ENCODE measurements around the gene RAB3GAP1. TPM values are rescaled to one million over a fixed set of nuclear protein-coding genes. Genes with fewer than 3 reads are reported as not detected.

The RAB3GAP1 gene
- total RNA-seq, 1 experiment from 2014 or later, result 32.0 TPM

DNA sequence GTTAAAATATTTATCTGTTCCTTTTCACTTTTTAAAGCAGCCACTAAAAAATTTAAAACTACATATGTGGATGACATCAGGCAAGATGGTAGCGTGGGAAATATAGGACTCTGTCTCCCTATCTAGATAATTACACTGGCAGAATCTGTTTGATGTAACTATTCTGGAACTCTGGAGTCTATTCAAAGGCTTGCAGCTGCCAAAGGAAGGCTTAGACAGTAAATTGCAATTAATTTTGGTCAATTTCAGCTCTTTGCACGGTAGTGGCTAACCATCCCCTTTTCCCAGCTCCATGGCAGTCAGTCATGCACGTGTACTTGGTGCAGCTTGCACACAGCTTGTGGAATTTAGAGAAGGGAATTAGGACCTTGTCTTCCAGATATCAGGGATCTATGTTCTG is 135.2 kb downstream of the RAB3GAP1 start:
- no peak overlapping the region for H3K27ac Mint-ChIP-seq
- Histone ChIP-seq H3K14ac (ENCODE audit: insufficient read depth, low read length) (no peak overlapping the region), H3K23me2 (ENCODE audit: insufficient read length, low read depth, low read length, poor library complexity, severe bottlenecking) (no peaks in the 10 kb centered on the region), H2BK15ac (ENCODE audit: low read depth, low read length) (no peak overlapping the region), H3K4me2 (ENCODE audit: insufficient read depth, insufficient read length, low read length) (no peak overlapping the region), H4K20me1 (ENCODE audit: control insufficient read depth, insufficient read depth, insufficient read length) (no peaks in the 10 kb centered on the region), H4K8ac (replicated peaks; ENCODE audit: insufficient read length, low read depth, low read length) (no peak overlapping the region), H3K56ac (ENCODE audit: insufficient read length, low read depth, low read length) (no peak overlapping the region), H4K91ac (ENCODE audit: insufficient read length, low read depth, low read length) (no peak overlapping the region), H2BK120ac (ENCODE audit: low read depth, low read length, poor library complexity, severe bottlenecking) (no peak overlapping the region), H2AK5ac (ENCODE audit: insufficient read length, low read length) (no peak overlapping the region), H3K79me2 (ENCODE audit: insufficient read depth, low read length) (no peaks in the 10 kb centered on the region), H3K18ac (ENCODE audit: insufficient read length, low read depth, low read length) (no peak overlapping the region), H3K4ac (ENCODE audit: low read depth, low read length) (no peak overlapping the region), H2BK5ac (ENCODE audit: insufficient read length, low read length) (no peak overlapping the region), H3K4me1 (ENCODE audit: insufficient read depth, low read length) (0 out of 2 replicates have a peak, but pooled peaks cover 2% of the 10 kb centered on the region), H2AFZ (ENCODE audit: low read length) (no peak overlapping the region), H3K23ac (ENCODE audit: insufficient read length, low read depth, low read length) (no peak overlapping the region), H2BK20ac (ENCODE audit: low read depth, low read length, poor library complexity, severe bottlenecking) (no peak overlapping the region), H3K9me3 (ENCODE audit: control insufficient read depth, low read depth, low read length) (no peaks in the 10 kb centered on the region), H3K9ac (ENCODE audit: extremely low read depth, insufficient read length, low read length) (no peak overlapping the region), H3K27me3 (ENCODE audit: insufficient read depth, low read length) (no peaks in the 10 kb centered on the region), H2BK12ac (ENCODE audit: insufficient read length, low read depth, low read length) (no peak overlapping the region), H4K5ac (ENCODE audit: insufficient read length, low read depth, low read length) (no peak overlapping the region), H3K79me1 (ENCODE audit: insufficient read depth, low read depth, low read length, poor library complexity, severe bottlenecking) (no peaks in the 10 kb centered on the region), H3T11ph (ENCODE audit: low read length) (no peak overlapping the region), H3K27ac (ENCODE audit: insufficient read length, low read depth, low read length) (no peak overlapping the region)
- peaks cover 16 to 17% of the 10 kb centered on the region in 2 experiments for H3K9me3 Mint-ChIP-seq
- no peak for DNase-seq
- no peaks in the 10 kb centered on the region for H3K27me3 Mint-ChIP-seq (ENCODE audit: low read depth)
- TF ChIP-seq, protein P1, sequence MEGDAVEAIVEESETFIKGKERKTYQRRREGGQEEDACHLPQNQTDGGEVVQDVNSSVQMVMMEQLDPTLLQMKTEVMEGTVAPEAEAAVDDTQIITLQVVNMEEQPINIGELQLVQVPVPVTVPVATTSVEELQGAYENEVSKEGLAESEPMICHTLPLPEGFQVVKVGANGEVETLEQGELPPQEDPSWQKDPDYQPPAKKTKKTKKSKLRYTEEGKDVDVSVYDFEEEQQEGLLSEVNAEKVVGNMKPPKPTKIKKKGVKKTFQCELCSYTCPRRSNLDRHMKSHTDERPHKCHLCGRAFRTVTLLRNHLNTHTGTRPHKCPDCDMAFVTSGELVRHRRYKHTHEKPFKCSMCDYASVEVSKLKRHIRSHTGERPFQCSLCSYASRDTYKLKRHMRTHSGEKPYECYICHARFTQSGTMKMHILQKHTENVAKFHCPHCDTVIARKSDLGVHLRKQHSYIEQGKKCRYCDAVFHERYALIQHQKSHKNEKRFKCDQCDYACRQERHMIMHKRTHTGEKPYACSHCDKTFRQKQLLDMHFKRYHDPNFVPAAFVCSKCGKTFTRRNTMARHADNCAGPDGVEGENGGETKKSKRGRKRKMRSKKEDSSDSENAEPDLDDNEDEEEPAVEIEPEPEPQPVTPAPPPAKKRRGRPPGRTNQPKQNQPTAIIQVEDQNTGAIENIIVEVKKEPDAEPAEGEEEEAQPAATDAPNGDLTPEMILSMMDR (conservative IDR thresholded peaks at IDR 0.05), result no peak
- peaks cover 4 to 6% of the 10 kb centered on the region in 2 experiments for H3K4me1 Mint-ChIP-seq
- no peak overlapping the region for H3K4me3 Mint-ChIP-seq
- WGBS (ENCODE audit: extremely low coverage, insufficient read length, low lambda C conversion rate), result no CpG with 5 or more reads among the region's 3 CpGs
- H3K36me3 Mint-ChIP-seq (ENCODE audit: insufficient read depth in 1 of 3, low read depth in 3 of 3), result peaks cover 2 to 6% (median 3%) of the 10 kb centered on the region in 3 experiments; a peak in 6 of 7 replicates

Data from H9 (cell line).